ENCODE data around the gene ZNF444.

ZNF444 gene

DNA sequence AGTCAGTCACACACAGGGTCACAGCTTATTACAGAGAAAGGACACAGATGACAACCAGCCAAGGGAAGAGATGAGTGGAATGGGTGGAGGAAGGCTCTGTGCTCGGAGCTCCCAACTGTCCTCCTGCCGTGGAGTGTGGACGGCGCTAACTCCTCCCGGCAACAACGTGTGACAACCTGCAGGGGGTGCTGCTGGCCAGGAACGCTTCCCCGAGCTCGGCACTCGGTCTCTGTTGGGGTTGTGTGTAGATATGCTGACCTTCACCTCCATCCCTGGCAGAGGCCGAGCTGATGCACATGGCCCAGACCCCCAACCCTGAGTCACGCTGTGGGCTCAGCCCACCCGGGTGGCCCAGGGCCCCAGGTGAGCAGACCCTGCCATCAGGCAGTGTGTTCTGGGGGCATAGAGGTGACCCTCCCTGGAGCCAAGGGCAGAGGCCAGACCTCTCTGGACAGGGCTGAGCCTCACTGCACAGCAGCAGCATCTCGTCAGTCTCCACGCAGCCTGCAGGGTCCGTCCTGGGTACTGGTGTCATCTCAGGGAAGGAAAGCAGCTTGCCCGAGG, 14.1 kb downstream of the ZNF444 start:
- TF ChIP-seq REST (IDR thresholded peaks at IDR 0.05; ENCODE audit: insufficient read depth in 1 of 2, low read depth in 2 of 2, low read length in 2 of 2) = no peak
- no peak for TF ChIP-seq SIN3A (IDR thresholded peaks at IDR 0.05; ENCODE audit: borderline replicate concordance, insufficient read depth, low read length)
- TF ChIP-seq FOXP2 (optimal IDR thresholded peaks at IDR 0.05; ENCODE audit: borderline replicate concordance, extremely low read depth, extremely low read length, insufficient read depth) = peak; percentile 68
- no peak for TF ChIP-seq TAF1 (IDR thresholded peaks at IDR 0.05; ENCODE audit: borderline replicate concordance, insufficient read depth, low read length)
- no peak for TF ChIP-seq POLR2AphosphoS5 (IDR thresholded peaks at IDR 0.05; ENCODE audit: low read depth, low read length)

DNA sequence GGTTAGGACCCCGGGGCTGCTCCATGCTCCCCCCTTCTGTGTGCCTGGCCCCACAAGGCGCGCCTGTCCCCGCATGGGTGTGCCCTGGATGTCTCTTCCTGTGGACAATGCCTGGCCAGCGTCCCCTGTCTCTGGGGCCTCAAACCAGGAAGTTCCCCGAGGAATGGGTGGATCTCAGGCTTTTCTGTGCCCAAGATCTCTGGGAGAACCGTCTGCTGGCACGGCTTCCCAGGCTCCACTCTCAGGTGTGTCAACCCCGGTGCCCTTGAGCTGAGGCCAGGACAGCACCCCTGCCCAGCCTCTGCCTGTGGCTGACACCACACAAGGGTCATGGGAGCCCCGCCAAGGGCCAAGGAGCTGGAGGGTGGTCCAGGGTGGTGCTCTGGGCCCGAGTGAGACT, 15.7 kb downstream of the ZNF444 start:
- no peak for TF ChIP-seq FOXP2 (optimal IDR thresholded peaks at IDR 0.05; ENCODE audit: borderline replicate concordance, extremely low read depth, extremely low read length, insufficient read depth)
- no peak for TF ChIP-seq TAF1 (IDR thresholded peaks at IDR 0.05; ENCODE audit: borderline replicate concordance, insufficient read depth, low read length)
- no peak for TF ChIP-seq REST (IDR thresholded peaks at IDR 0.05; ENCODE audit: insufficient read depth in 1 of 2, low read depth in 2 of 2, low read length in 2 of 2)
- no peak for TF ChIP-seq SIN3A (IDR thresholded peaks at IDR 0.05; ENCODE audit: borderline replicate concordance, insufficient read depth, low read length)
- no peak for TF ChIP-seq POLR2AphosphoS5 (IDR thresholded peaks at IDR 0.05; ENCODE audit: low read depth, low read length)

DNA sequence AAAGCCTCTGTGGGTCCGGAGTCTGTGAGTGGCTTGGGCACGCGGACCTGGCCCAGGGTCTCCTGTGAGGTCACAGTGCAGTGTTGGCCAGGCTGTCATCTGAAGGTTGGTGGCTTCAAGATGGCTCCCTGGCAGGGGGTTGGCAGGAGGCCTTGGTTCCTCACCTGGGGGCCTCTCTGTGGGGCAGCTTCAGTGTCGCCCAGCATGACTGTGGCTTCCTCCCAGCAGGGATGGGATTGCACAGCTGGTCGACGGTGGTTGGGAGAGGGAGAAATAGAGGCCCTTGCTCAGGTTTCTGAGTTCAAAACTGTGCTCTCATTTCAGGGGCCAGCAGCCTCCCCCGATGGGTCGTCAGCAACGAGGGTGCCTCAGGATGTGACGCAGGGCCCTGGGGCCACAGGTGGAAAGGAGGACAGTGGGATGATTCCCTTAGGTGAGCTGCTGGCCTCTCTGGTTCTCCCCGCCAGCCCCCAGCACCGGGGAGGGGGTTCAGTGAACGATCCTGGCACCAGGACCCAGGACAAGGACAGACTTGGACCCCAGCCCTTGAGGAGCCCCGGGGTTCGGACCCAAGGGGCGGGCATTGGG, 17.2 kb downstream of the ZNF444 start:
- TF ChIP-seq REST (IDR thresholded peaks at IDR 0.05; ENCODE audit: insufficient read depth in 1 of 2, low read depth in 2 of 2, low read length in 2 of 2) (no peak), SIN3A (IDR thresholded peaks at IDR 0.05; ENCODE audit: borderline replicate concordance, insufficient read depth, low read length) (no peak), FOXP2 (optimal IDR thresholded peaks at IDR 0.05; ENCODE audit: borderline replicate concordance, extremely low read depth, extremely low read length, insufficient read depth) (no peak), TAF1 (IDR thresholded peaks at IDR 0.05; ENCODE audit: borderline replicate concordance, insufficient read depth, low read length) (no peak), POLR2AphosphoS5 (IDR thresholded peaks at IDR 0.05; ENCODE audit: low read depth, low read length) (no peak)

DNA sequence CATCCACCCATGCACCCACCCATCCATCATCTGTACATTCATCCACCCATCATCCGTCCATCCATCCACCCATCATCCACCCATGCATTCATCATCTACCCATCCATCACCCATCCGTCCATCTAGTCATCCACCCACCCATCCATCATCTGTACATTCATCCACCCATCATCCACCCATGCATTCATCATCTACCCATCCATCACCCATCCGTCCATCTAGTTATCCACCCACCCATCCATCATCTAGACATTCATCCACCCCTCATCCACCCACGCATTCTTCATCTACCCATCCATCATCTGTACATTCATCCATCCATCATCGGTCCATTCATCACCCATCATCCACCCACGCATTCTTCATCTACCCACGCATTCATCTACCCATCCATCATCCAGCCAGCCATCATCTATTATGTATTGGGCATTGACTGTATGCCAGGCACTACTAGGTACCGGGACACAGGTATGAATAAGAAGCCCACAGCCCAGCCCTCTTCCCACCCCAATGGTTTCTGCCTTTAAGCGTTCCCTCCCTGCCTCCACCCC, 18.0 kb downstream of the ZNF444 start:
- TF ChIP-seq REST (IDR thresholded peaks at IDR 0.05; ENCODE audit: insufficient read depth in 1 of 2, low read depth in 2 of 2, low read length in 2 of 2) = no peak
- TF ChIP-seq POLR2AphosphoS5 (IDR thresholded peaks at IDR 0.05; ENCODE audit: low read depth, low read length) = no peak
- TF ChIP-seq TAF1 (IDR thresholded peaks at IDR 0.05; ENCODE audit: borderline replicate concordance, insufficient read depth, low read length) = no peak
- TF ChIP-seq FOXP2 (optimal IDR thresholded peaks at IDR 0.05; ENCODE audit: borderline replicate concordance, extremely low read depth, extremely low read length, insufficient read depth) = no peak
- TF ChIP-seq SIN3A (IDR thresholded peaks at IDR 0.05; ENCODE audit: borderline replicate concordance, insufficient read depth, low read length) = no peak

Measured in PFSK-1 (cell line).